DMS 273 treated with DMSO at 0.1 percent for 48 hours (cell line): Measurements from ENCODE around the gene ANKRD44.

Source experiments
- DNase-seq: peaks from one replicate; lab custom pipeline; 2025; lab: John Stamatoyannopoulos, UW

ANKRD44 gene

DNA sequence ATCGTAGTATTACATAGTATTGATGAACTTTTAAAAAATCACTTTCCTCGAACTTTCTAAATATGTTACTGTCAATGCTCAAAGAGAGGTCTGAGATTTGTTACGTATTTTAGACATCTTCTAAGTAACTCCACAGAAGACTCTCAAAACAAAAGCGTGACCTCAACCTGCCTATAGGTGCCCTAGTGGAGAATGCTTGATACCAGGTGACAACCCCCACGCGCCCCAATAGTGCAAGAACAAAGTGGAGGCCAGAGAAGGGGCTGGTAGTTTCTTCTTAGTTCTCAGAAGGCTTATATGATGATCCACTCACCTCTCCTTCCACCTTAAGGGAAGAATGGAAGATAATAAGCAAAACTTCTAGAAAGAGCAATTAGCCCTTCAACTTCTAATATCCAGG lies 102.6 kb downstream of the ANKRD44 start:
- no peak for DNase-seq

GRCh38 chr2:197207598-197207997 lies 103.0 kb downstream of the ANKRD44 start:
- DNase-seq: no peak

- DNase-seq: no peak
Observed at GRCh38 chr2:197207106-197207505, 103.5 kb downstream of the ANKRD44 start.

GRCh38 chr2:197205585-197206215 lies 104.9 kb downstream of the ANKRD44 start:
- no peak for DNase-seq

- no peak for DNase-seq
Observed at GRCh38 chr2:197204519-197205250, 105.9 kb downstream of the ANKRD44 start.

GRCh38 chr2:197201874-197202273 lies 108.7 kb downstream of the ANKRD44 start:
- no peak for DNase-seq

DNA sequence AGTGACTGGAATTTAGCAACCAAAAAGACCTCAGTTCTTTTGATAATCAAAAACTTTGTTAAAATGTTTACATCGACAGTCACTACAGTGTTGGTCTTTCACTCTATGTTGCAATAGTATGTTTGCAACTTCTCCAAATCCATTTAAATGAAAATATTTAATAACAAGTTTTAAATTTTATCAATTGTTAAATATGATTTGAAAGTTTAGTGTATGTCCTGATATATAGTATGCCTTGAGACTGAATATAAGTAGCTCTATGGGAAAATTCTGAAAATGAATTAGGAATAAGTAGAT lies 109.9 kb downstream of the ANKRD44 start:
- DNase-seq: no peak

DNA sequence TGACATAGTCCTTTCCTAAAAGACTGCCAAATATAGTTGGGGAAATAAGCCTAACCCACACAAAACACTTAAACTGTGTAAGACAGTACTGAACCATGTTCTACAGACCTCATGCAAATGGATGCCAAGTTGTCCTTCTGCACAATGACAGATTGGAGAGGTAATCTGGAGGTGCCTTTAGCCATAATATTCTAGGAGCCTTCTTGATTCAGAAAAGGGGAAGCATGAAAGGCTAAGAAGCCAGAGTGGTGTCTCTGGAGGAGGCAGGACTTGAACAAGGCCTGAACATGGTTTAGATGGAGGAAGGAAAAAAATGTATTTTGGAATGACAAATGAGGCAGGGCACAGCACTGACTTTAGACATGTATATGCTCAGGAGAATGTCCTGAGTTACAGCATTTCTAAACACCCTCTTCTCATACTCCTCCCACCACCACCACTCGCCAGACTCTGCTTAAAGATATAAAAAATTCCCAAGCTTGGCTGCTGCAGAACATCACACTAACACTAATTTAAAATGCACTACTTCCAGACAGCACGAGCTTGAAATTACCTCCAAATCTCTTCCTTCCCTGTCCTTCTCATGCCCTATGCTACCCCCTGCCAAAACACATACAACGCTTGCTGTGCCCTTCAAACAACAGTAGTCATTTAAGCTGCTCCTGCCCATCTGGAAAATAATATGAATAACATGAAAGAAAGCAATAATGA lies 110.4 kb downstream of the ANKRD44 start:
- DNase-seq: no peak

- no peak for DNase-seq
Observed at GRCh38 chr2:197198890-197199289, 111.7 kb downstream of the ANKRD44 start.

DNA sequence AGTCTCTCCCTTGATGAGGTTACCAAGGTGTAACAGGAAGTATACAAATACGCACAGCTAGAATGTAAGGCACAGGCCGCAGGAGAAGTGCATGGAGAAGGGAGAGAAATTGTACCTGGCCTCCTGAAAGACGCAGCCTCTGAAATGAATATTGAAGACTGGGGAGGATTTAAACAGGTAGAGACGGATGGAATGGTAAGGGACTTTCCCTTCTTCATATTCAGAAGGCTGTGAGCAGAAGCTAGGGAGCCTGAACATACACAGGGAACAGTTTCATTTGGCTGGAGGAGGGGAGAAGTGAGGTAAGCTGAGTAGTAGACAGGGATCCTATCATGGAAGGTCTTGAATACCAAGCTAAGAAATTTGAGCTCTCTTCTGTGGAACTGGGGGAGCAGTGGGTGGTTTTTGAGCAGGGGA lies 112.7 kb downstream of the ANKRD44 start:
- DNase-seq: no peak

DNA sequence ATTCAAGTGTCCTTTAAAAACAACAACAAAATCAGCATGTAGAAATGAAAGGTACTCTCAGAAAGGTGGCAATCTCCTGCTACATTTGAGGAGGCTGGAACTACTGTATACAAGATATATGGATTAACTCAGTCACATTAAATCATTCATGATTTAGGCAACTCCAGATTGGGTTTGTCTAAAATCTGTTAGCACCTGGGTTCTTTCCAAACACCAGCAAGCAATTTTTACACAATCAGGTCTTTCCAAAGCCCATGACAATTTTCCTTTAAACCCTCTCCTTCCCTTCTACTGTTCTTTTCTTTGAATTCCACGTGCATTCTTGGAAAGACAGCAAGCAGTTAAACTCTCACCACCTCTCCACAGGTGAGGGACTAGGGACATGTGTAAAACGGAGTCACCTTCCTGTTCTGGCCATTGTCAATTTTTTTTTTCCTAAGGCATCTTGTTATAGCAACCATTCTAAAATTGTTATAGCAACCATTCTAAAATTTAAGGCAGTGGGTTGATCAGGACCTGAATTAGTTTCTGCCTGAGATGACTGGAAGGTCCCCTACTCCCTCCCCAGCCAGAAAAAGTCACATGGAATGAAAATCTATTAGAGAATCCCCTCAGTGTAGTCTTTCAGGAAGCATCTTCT lies 113.9 kb downstream of the ANKRD44 start:
- no peak for DNase-seq

GRCh38 chr2:197195518-197195917 lies 115.1 kb downstream of the ANKRD44 start:
- DNase-seq: no peak

DNA sequence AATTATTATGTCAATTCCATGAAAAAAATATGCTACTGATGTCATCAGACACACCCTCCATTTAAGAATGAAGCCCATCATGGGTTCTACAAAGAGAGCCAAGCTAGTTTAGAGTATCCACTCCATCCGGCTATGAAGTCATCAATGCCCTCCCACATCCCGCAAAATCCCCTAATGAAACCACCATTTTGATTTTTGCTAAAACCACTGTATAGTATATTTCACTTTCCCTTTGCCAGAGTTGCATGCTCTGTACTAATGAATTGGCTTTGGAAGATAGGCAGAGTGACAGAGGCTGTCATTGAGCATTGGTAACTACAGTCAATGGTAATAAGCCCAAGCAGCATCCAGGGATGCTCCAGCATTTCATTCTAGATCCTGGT lies 118.6 kb downstream of the ANKRD44 start:
- DNase-seq: no peak

DNA sequence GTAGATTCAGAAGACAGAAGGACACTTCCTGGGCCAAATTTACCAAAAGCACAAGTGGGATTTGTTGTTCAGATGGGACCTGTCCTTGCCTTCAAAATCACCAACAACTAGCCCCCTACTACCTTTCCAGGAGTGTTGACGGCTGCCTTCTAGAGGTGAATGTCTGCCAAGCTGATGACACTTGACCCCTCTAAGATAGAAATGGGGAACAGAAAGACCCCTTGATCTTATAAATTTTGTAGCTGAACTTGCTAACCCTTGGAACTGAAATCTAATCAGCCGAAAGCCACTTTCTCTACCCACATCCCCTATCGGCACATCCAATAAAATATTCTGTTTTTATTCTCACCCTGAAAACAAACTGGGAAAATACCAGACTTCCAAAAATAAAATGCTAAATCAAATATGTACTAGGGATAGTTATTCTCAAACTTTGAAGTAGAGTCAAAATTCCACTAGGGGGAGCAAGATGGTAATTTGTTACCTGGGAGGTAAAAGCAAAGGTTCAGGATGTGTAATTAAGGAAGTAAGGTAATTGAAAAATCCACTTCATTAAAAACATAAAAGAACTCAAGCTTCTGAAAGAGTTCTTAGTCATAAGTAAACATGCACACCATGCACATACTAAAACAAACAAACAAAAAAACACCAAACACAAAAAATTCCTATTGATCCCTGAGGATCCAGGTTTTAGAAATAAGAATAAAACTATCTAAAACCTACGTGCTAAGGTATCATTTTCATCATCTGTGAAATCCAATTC lies 119.2 kb downstream of the ANKRD44 start:
- peak; percentile 6 for DNase-seq

GRCh38 chr2:197190100-197190432 lies 120.5 kb downstream of the ANKRD44 start:
- DNase-seq: no peak

- DNase-seq: no peak
Observed at GRCh38 chr2:197189426-197190099, 121.0 kb downstream of the ANKRD44 start.

- DNase-seq: no peak
Observed at GRCh38 chr2:197185676-197186075, 124.9 kb downstream of the ANKRD44 start.

DNA sequence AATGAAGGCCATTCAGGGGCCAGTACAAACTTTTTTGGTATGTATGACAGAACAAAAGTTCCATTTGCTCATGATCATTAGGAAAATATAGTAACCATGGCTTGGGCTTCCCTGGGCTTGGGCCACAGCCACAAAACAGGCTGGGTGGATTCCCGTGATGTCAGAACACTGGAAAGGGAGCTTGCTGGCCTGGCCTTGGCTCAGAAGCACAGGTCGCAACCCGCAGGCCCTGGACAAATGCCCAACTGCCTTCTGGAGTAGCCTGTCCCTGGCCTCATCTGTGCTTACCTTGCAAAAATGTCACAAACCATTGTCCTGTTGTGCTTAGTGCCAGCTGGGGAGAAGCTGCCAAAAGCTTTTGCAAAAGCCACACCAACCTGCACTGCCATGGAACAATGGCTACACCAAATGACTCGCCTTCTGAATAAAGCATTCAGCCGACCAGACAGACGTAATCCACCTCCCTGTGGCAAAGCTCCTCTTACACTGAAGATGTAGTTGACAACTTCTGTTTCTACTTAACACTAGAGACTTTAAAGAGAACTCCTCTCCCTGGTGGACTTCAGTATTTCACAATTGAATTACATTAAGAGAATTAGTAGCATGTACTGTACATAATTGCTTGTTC lies 125.5 kb downstream of the ANKRD44 start:
- DNase-seq: no peak

DNA sequence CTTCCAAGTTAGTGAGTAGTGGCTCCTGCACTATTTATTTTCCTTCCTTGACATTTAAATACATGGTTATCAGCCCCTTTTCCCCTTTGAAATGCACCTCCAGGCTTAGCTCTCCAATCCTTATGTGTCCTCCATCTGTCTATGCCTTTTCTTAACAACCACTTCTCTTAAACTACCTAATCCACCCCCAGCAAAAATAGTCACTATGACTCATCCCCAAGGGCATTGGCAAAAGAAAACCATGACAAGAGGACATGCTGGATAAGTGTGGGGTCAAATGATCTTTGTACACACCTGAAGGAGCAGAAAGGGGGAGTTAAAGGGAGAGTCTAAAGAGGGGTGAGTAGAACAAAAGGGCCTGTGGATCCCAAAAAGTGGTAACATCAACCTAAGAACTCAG lies 127.2 kb downstream of the ANKRD44 start:
- no peak for DNase-seq

DNA sequence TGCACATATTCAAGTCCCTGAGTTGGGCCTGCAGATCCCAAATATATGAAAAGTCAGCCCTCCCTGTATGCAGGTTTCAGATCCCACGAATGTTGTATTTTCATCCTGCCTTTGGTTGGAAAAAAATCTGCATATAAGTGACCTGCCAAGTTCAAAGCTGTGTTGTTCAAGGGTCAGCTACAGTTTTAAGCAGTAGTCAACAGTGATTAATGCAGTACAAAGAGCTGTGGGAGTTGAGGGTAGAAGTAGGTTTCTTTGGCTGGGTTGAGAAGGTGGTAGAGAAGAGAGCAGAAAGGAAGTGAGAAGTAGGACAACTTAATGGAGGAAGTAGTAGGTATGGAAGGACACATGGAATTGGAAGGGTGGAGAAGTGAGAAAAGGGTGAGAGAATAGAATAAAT lies 127.9 kb downstream of the ANKRD44 start:
- DNase-seq: no peak

DNA sequence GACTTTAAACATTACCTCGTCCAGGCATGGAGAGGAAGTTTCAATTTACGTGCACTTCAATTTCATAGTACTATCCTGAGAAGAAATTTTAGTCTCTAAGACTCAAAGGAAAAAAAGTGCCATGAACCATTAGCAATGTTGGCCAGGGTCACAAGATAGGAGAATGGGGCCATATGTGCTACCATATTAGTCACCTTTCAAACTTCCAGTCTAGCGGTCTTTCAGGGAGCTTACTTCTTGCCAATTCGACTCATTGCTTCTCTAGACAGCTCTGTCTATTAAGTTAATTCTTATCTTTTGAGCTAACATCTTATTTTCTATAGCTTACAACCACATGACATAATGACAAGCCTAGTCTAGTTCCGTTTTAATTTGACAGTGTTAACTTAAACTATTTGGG lies 129.1 kb downstream of the ANKRD44 start:
- DNase-seq: no peak
